Keratinocyte (primary cell): ENCODE data around the gene KCNB1. TPM values are rescaled to one million over a fixed set of nuclear protein-coding genes. Genes with fewer than 3 reads are reported as not detected.
A peak's percentile ranks its signal among the peaks of the same experiment; 100 is the strongest.

Experiments
- DNase-seq: peaks from one replicate; pipeline ENCODE4 v3.0.0-alpha.2; 2011; ENCODE audit warnings: low read depth, missing footprints, low spot score
- FAIRE-seq: peaks from 2 replicates; lab custom pipeline; 2011; peaks lifted over from hg19 to GRCh38; lab: Jason Lieb, UNC
- H2AFZ ChIP-seq: 2 replicates; pipeline ENCODE4 v1.6.0; 2012; ENCODE audit warnings: low read length, control low read depth, inconsistent platforms; ENCODE audit not compliant: control insufficient read depth
- H3K27ac ChIP-seq: 2 replicates; pipeline ENCODE4 v1.5.1; 2011; ENCODE audit warnings: low read length; ENCODE audit not compliant: control insufficient read depth, insufficient read depth
- H3K27me3 ChIP-seq: 3 replicates; pipeline ENCODE4 v1.6.0; 2011; ENCODE audit warnings: low read length; ENCODE audit not compliant: control insufficient read depth, insufficient read depth; ENCODE audit errors: extremely low read depth
- H3K36me3 ChIP-seq, 2 experiments: 2 replicates in 1 of 2; 3 replicates in 1 of 2; pipeline ENCODE4 v1.5.1; 2011; ENCODE audit warnings: low read length in 2 of 2, mild to moderate bottlenecking in 1 of 2; ENCODE audit not compliant: control insufficient read depth in 2 of 2, insufficient read depth in 2 of 2; ENCODE audit errors: extremely low read depth in 1 of 2
- H3K4me1 ChIP-seq: 3 replicates; pipeline ENCODE4 v1.5.1; 2011; ENCODE audit warnings: low read length; ENCODE audit not compliant: control insufficient read depth, insufficient read depth; ENCODE audit errors: extremely low read depth
- H3K4me2 ChIP-seq: 3 replicates; pipeline ENCODE4 v1.6.0; 2011; ENCODE audit warnings: low read depth, low read length; ENCODE audit not compliant: control insufficient read depth, insufficient read depth; ENCODE audit errors: extremely low read depth
- H3K4me3 ChIP-seq, 3 experiments: fragments of 200-600 bp in 1 of 3; sonication (generic) in 1 of 3; 2 replicates in 2 of 3; 3 replicates in 1 of 3; pipeline ENCODE4 v1.5.1; 2011 to 2016; ENCODE audit warnings: low read length in 3 of 3, mild to moderate bottlenecking in 3 of 3, control low read depth in 2 of 3, inconsistent platforms in 1 of 3, low read depth in 1 of 3, mixed read lengths in 1 of 3, mixed run types in 1 of 3, moderate library complexity in 1 of 3; ENCODE audit not compliant: control insufficient read depth in 2 of 3, insufficient read depth in 2 of 3; ENCODE audit errors: extremely low read depth in 1 of 3
- H3K79me2 ChIP-seq: 2 replicates; pipeline ENCODE4 v1.6.0; 2012; ENCODE audit warnings: low read length; ENCODE audit not compliant: control insufficient read depth, insufficient read depth
- H3K9ac ChIP-seq: 3 replicates; pipeline ENCODE4 v1.6.0; 2011; ENCODE audit warnings: low read length; ENCODE audit not compliant: control insufficient read depth, insufficient read depth; ENCODE audit errors: extremely low read depth
- H3K9me1 ChIP-seq: 3 replicates; pipeline ENCODE4 v1.6.0; 2011; ENCODE audit warnings: low read length; ENCODE audit not compliant: control insufficient read depth, insufficient read depth; ENCODE audit errors: extremely low read depth
- H3K9me3 ChIP-seq: 2 replicates; pipeline ENCODE4 v1.5.1; 2012; ENCODE audit warnings: low read depth, low read length; ENCODE audit not compliant: control insufficient read depth
- H4K20me1 ChIP-seq: 3 replicates; pipeline ENCODE4 v1.6.0; 2011; ENCODE audit warnings: low read length; ENCODE audit not compliant: control insufficient read depth, insufficient read depth; ENCODE audit errors: extremely low read depth
- CTCF ChIP-seq, 3 experiments: IDR thresholded peaks in 1 of 3; conservative IDR thresholded peaks in 1 of 3; optimal IDR thresholded peaks in 1 of 3; 2 replicates in 2 of 3; 3 replicates in 1 of 3; pipeline versions ENCODE3 to v1.5.1; 2011; ENCODE audit warnings: low read length in 3 of 3, mild to moderate bottlenecking in 3 of 3, moderate library complexity in 2 of 3, control low read depth in 1 of 3, inconsistent platforms in 1 of 3; ENCODE audit not compliant: insufficient read depth in 2 of 3; ENCODE audit errors: extremely low read depth in 1 of 3
- EZH2 ChIP-seq: IDR thresholded peaks from one replicate; pipeline ENCODE4 v1.6.1; 2012; ENCODE audit warnings: inconsistent platforms, mild to moderate bottlenecking, low read length, moderate library complexity
- dilution Hi-C: fragments of 300-500 bp; cut with MboI; formaldehyde crosslinking; loops from one replicate; pipeline ENCODE4 v1.7.0; 2020; ENCODE audit warnings: low sequenced_read_pairs; ENCODE audit not compliant: extremely low pct_ligation_motif_present
- polyA plus RNA-seq, 5 experiments: library from polyadenylated mRNA; depleted of rRNA in 3 of 5; stranded (reverse) in 3 of 5; stranded (forward) in 1 of 5; unstranded in 1 of 5; fragments of >200 nt; gene quantifications; 1 replicate in 1 of 5; 2 replicates in 3 of 5; 3 replicates in 1 of 5; pipeline versions ENCODE4 v1.2.1 to v1.2.3, GENCODE V29; 2011 to 2012; ENCODE audit warnings: missing spikeins in 2 of 5, low read depth in 1 of 5, low replicate concordance in 1 of 5

The KCNB1 gene
- polyA plus RNA-seq, 1 donor (not counting 4 experiments of a cell fraction or from before 2014, with no cell fraction given) = not detected

- TF ChIP-seq CTCF (optimal IDR thresholded peaks at IDR 0.05 in 1 of 3, IDR thresholded peaks at IDR 0.05 in 1 of 3, conservative IDR thresholded peaks at IDR 0.05 in 1 of 3; ENCODE audit: extremely low read depth in 1 of 3, insufficient read depth in 2 of 3, low read length in 3 of 3) = no peak
- no peak for TF ChIP-seq EZH2
- Histone ChIP-seq H3K9ac (no peak overlapping the region), H3K9me3 (no peaks in the 10 kb centered on the region), H4K20me1 (no peaks in the 10 kb centered on the region), H3K4me3 (no peak overlapping the region), H3K4me1 (peaks cover 16% of the 10 kb centered on the region), H3K36me3 (no peaks in the 10 kb centered on the region), H3K4me2 (peak overlapping the region; percentile 44), H3K27ac (no peak overlapping the region), H3K27me3 (peaks cover 10% of the 10 kb centered on the region), H3K79me2 (no peaks in the 10 kb centered on the region), H2AFZ (peak overlapping the region; percentile 42), H3K9me1 (no peaks in the 10 kb centered on the region)
- dilution Hi-C loops = no loop called here
- FAIRE-seq (peak; percentile 75), DNase-seq (peak; percentile 73)
These were observed 100.6 kb downstream of the KCNB1 start for GRCh38 chr20:49381558-49382493.

- Histone ChIP-seq H3K4me2 (no peak overlapping the region), H3K4me3 (no peak overlapping the region), H3K36me3 (no peaks in the 10 kb centered on the region), H3K9ac (no peak overlapping the region), H3K9me1 (no peaks in the 10 kb centered on the region), H2AFZ (no peak overlapping the region), H3K4me1 (peaks cover 16% of the 10 kb centered on the region), H3K27ac (no peak overlapping the region), H4K20me1 (no peaks in the 10 kb centered on the region), H3K27me3 (peaks cover 10% of the 10 kb centered on the region), H3K9me3 (no peaks in the 10 kb centered on the region), H3K79me2 (no peaks in the 10 kb centered on the region)
- dilution Hi-C loops = no loop called here
- DNase-seq (no peak), FAIRE-seq (no peak)
- no peak for TF ChIP-seq CTCF (optimal IDR thresholded peaks at IDR 0.05 in 1 of 3, IDR thresholded peaks at IDR 0.05 in 1 of 3, conservative IDR thresholded peaks at IDR 0.05 in 1 of 3; ENCODE audit: extremely low read depth in 1 of 3, insufficient read depth in 2 of 3, low read length in 3 of 3)
These were observed 102.1 kb downstream of the KCNB1 start for GRCh38 chr20:49380337-49380780.
